Thyroid gland (tissue), 4 donors: ENCODE measurements around the gene KCTD1.

Experiments
- CTCF ChIP-seq, 6 experiments: fragments of 200-600 bp in 3 of 6; fragments of 450-650 bp in 3 of 6; sonication (generic) in 3 of 6; IDR thresholded peaks; one replicate each; pipeline ENCODE4 v1.5.1; 2016 to 2019; ENCODE audit warnings: antibody characterized with exemption in 6 of 6, mild to moderate bottlenecking in 2 of 6, inconsistent platforms in 1 of 6, moderate library complexity in 1 of 6
- POLR2A ChIP-seq, 2 donors: fragments of 450-650 bp; IDR thresholded peaks; one replicate each; pipeline ENCODE4 v1.6.1; 2017; ENCODE audit warnings: antibody characterized with exemption in 2 of 2, mild to moderate bottlenecking in 2 of 2, moderate library complexity in 1 of 2

GRCh38 chr18:26503382-26503781 is 45.0 kb downstream of the KCTD1 start:
- no peak for TF ChIP-seq CTCF (IDR thresholded peaks at IDR 0.05)
- TF ChIP-seq POLR2A (IDR thresholded peaks at IDR 0.05) = no peak
